Measurements from ENCODE around the gene ADCK2. TPM values are rescaled to one million over a fixed set of nuclear protein-coding genes. Genes with fewer than 3 reads are reported as not detected.
A peak's percentile ranks its signal among the peaks of the same experiment; 100 is the strongest.

ADCK2 gene
- total and polyA plus RNA-seq, 9 of the 15 experiments (the other 6 are each of a cell fraction or from before 2014, with no cell fraction given), result 0.08 to 14.3 (median 9.7) TPM

DNA sequence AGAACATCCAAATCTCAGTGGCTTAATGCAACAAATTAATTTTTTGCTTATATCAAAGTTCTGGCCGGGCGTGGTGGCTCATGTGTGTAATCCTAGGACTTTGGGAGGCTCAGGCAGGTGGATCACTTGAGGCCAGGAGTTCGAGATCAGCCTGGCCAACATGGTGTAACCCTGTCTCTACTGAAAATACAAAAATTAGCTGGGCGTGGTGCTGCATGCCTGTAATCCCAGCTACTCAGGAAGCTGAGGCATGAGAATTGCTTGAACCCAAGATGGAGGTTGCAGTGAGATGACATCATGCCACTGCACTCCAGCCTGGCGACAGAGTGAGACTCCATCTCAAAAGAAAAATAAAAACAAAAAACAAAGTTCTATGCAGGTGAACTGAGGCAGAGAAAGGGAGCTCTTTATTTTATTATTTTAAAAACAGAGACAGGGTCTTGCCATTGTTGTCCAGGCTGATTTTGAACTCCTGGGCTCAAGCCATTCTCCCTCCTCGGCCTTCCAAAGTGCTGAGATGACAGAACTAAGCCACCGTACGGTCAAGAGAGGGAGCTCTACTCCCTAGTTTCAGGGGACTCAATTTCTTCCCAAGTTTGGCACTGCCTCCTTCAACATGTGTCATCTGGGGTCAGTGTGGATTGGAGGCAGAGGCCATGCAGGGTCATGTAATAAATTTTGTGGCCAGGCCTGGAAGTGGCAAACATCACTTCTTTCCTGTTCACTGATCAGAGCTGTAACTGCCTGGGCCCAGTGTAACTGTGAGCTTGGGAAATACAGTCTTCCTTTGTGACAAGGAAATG is 2.4 kb downstream of the ADCK2 start:
- ATAC-seq (peak; percentile 80), FAIRE-seq (peak; percentile 89), DNase-seq (ENCODE audit: extremely low read depth in 1 of 4, low spot score in 3 of 4) (peak; percentile 69 to 80 (median 74))
- H2AFZ ChIP-seq (ENCODE audit: low read depth, low read length), result no peak overlapping the region
- intact Hi-C loops (cut with micrococcal nuclease) (loop anchor here (1.0 to 10.0 kb wide), 5 partner anchors 136 to 860 kb away; no protein-coding TSS in a partner anchor), in situ Hi-C loops (cut with MboI) (no loop called here)
- no peak overlapping the region for H3K27ac ChIP-seq (ENCODE audit: extremely low read depth, low read depth, low read length)
- H3K9ac ChIP-seq (ENCODE audit: insufficient read depth in 1 of 2, low read depth in 2 of 2, low read length in 2 of 2), result no peak overlapping the region; a peak in 1 of 4 replicates
- no peaks in the 10 kb centered on the region for H3K9me3 ChIP-seq (replicated peaks; ENCODE audit: control insufficient read depth, insufficient read depth, low read depth, low read length)
- CTCF ChIA-PET (ENCODE audit: low intra/inter-chr PET ratio), result no interaction called here
- no TSS peak for BruUV-seq (replicated peaks)
- H3K36me3 ChIP-seq (ENCODE audit: control insufficient read depth, insufficient read depth, low read length), result peaks cover 3% of the 10 kb centered on the region; the same call in 1 of the 3 replicates
- H3K27me3 ChIP-seq (ENCODE audit: control insufficient read depth in 2 of 2, insufficient read depth in 2 of 2, low read length in 2 of 2), result no peaks in the 10 kb centered on the region
- H4K20me1 ChIP-seq (replicated peaks; ENCODE audit: control insufficient read depth, insufficient read depth, low read length), result no peaks in the 10 kb centered on the region
- no peaks in the 10 kb centered on the region for H3K79me2 ChIP-seq (ENCODE audit: control insufficient read depth, insufficient read depth, low read length)
- H3K4me3 ChIP-seq, result no peak overlapping the region
- 45% methylated on average over 8 of the region's 8 CpGs for WGBS (ENCODE audit: insufficient coverage, low coverage, missing lambda C conversion rate)
- POLR2A ChIA-PET, result interaction anchor here (0.7 to 1.7 kb wide), 11 partner anchors 9 to 542 kb away, joined by 3 to 5 read pairs (median 4); partner anchors contain the start of genes BRAF and NDUFB2
- H3K4me2 ChIP-seq (ENCODE audit: insufficient read depth, low read length), result no peak overlapping the region; the same call in 1 of the 2 replicates
- peaks cover 24 to 37% of the 10 kb centered on the region in 2 experiments; a peak in 4 of 5 replicates for H3K4me1 ChIP-seq (replicated peaks in 1 of 2; ENCODE audit: control insufficient read depth in 2 of 2, insufficient read depth in 2 of 2, low read length in 2 of 2)
- H3K9me1 ChIP-seq (ENCODE audit: control insufficient read depth, insufficient read depth, low read length), result no peaks in the 10 kb centered on the region
- TF ChIP-seq XRCC4 (IDR thresholded peaks at IDR 0.05; ENCODE audit: extremely low read depth, insufficient read depth, insufficient read length) (no peak), ZNF143 (CRISPR knock-in tag; IDR thresholded peaks at IDR 0.05) (0 out of 2 replicates have a peak, but pooled peaks have one; percentile 34), MAFK (IDR thresholded peaks at IDR 0.05; ENCODE audit: low read length) (peak; percentile 96), RBBP5 (IDR thresholded peaks at IDR 0.05; ENCODE audit: borderline replicate concordance, insufficient read depth, low read length, poor library complexity, severe bottlenecking) (peak; percentile 60), JUN (IDR thresholded peaks at IDR 0.05; ENCODE audit: borderline replicate concordance, low read depth, low read length) (peak; percentile 58; the same call in 1 of the 2 replicates), JUN (CRISPR knock-in tag; IDR thresholded peaks at IDR 0.05; ENCODE audit: borderline replicate concordance) (no peak), ZBED1 (IDR thresholded peaks at IDR 0.05) (no peak), CHD1 (IDR thresholded peaks at IDR 0.05; ENCODE audit: low read length) (no peak), MAFG (tag; conservative IDR thresholded peaks at IDR 0.05) (peak; percentile 98), ZNF175 (CRISPR knock-in tag; IDR thresholded peaks at IDR 0.05; ENCODE audit: low read depth) (peak; percentile 69), ZNF239 (CRISPR knock-in tag; IDR thresholded peaks at IDR 0.05) (no peak), PHB2 (IDR thresholded peaks at IDR 0.05; ENCODE audit: low read depth) (no peak), MAFF (IDR thresholded peaks at IDR 0.05; ENCODE audit: low read length) (peak; percentile 95), ZNF41 (CRISPR knock-in tag; conservative IDR thresholded peaks at IDR 0.05) (no peak), OTX1 (CRISPR knock-in tag; IDR thresholded peaks at IDR 0.05) (no peak), SRSF9 (IDR thresholded peaks at IDR 0.05; ENCODE audit: borderline replicate concordance, low read depth, low read length) (no peak), ATF7 (IDR thresholded peaks at IDR 0.05) (peak; percentile 92)
- TF ChIP-seq, protein P1, sequence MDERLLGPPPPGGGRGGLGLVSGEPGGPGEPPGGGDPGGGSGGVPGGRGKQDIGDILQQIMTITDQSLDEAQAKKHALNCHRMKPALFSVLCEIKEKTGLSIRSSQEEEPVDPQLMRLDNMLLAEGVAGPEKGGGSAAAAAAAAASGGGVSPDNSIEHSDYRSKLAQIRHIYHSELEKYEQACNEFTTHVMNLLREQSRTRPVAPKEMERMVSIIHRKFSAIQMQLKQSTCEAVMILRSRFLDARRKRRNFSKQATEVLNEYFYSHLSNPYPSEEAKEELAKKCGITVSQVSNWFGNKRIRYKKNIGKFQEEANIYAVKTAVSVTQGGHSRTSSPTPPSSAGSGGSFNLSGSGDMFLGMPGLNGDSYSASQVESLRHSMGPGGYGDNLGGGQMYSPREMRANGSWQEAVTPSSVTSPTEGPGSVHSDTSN (CRISPR knock-in tag; IDR thresholded peaks at IDR 0.05; ENCODE audit: low read depth), result no peak
- TF ChIP-seq, protein P1 (tag; conservative IDR thresholded peaks at IDR 0.05; ENCODE audit: low read depth), result peak; percentile 90
- TF ChIP-seq, protein P2, sequence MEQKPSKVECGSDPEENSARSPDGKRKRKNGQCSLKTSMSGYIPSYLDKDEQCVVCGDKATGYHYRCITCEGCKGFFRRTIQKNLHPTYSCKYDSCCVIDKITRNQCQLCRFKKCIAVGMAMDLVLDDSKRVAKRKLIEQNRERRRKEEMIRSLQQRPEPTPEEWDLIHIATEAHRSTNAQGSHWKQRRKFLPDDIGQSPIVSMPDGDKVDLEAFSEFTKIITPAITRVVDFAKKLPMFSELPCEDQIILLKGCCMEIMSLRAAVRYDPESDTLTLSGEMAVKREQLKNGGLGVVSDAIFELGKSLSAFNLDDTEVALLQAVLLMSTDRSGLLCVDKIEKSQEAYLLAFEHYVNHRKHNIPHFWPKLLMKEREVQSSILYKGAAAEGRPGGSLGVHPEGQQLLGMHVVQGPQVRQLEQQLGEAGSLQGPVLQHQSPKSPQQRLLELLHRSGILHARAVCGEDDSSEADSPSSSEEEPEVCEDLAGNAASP (IDR thresholded peaks at IDR 0.05), result peak; percentile 91
